Adrenal gland (tissue), 12 donors: ENCODE data around the gene ALG12. TPM values are rescaled to one million over a fixed set of nuclear protein-coding genes. Genes with fewer than 3 reads are reported as not detected.

Experiments used
- DNase-seq, 7 donors: peaks; one replicate each; pipeline ENCODE4 v3.0.0-alpha.2; 2019 to 2020
- H3K27ac ChIP-seq, 5 donors: fragments of 200-600 bp; sonication (generic) in 4 of 5; 1 replicate in 3 of 5; 2 replicates in 2 of 5; pipeline versions ENCODE4 v1.5.1 to v1.8.0; 2016 to 2020; ENCODE audit warnings: mild to moderate bottlenecking in 1 of 5
- H3K27me3 ChIP-seq: fragments of 200-600 bp; 2 replicates; pipeline ENCODE4 v1.8.0; 2021
- H3K36me3 ChIP-seq, 2 donors: fragments of 200-600 bp; replicated peaks in 1 of 2; 1 replicate in 1 of 2; 2 replicates in 1 of 2; pipeline versions ENCODE4 v1.5.1 to v1.8.0; 2018 to 2022
- H3K4me1 ChIP-seq, 2 donors: fragments of 200-600 bp; replicated peaks in 1 of 2; 1 replicate in 1 of 2; 2 replicates in 1 of 2; pipeline versions ENCODE4 v1.5.1 to v1.8.0; 2018 to 2021
- H3K4me3 ChIP-seq, 4 donors: fragments of 200-600 bp; sonication (generic) in 3 of 4; one replicate each; pipeline ENCODE4 v1.5.1; 2016 to 2018
- H3K9me3 ChIP-seq, 3 donors: fragments of 200-600 bp; sonication (generic) in 1 of 3; replicated peaks in 1 of 3; 1 replicate in 2 of 3; 2 replicates in 1 of 3; pipeline versions ENCODE4 v1.5.1 to v1.8.0; 2016 to 2021
- POLR2A ChIP-seq, 2 donors: fragments of 450-650 bp; IDR thresholded peaks; one replicate each; pipeline ENCODE4 v1.6.1; 2017; ENCODE audit warnings: antibody characterized with exemption in 2 of 2, mild to moderate bottlenecking in 2 of 2, moderate library complexity in 1 of 2
- WGBS, 4 donors: extraction: QIAGEN DNeasy Blood & Tissue Kit in 2 of 4; methylation state at CpG; one replicate each; pipeline versions ENCODE4 v1.1.5 to v1.1.7; 2013 to 2017; 5-methylcytosine and 5-hydroxymethylcytosine counted together
- intact Hi-C, 2 donors: fragments of 100-400 bp; cut with DNase I; formaldehyde crosslinking; loops; one replicate each; pipeline versions ENCODE4 v1.14.1 to v1.15.0; 2022 to 2023
- polyA plus RNA-seq, 3 donors: library from polyadenylated mRNA; stranded (reverse); fragments of 200-250 nt in 2 of 3; fragments of 350-450 nt in 1 of 3; fragmentation: Illumina TruSeq in 1 of 3; extraction: RNeasy Lipid Tissue Mini Kit (QIAGEN cat#74804) in 1 of 3; gene quantifications; one replicate each; pipeline ENCODE4 v1.2.3, GENCODE V29; 2013 to 2014
- total RNA-seq, 9 donors: library from RNA; depleted of rRNA in 4 of 9; stranded (reverse); fragments of >200 nt in 4 of 9; fragments of 120-200 nt in 1 of 9; fragmentation: NEBNext Ultra II Directional in 1 of 9; extraction: Animal tissue kit (Norgen Biotek cat#: 25700) in 1 of 9; gene quantifications; one replicate each; pipeline versions ENCODE4 v1.1.0 to v1.2.4, GENCODE V29; 2013 to 2023
- TF ChIP-seq, protein P1 (sequence below), 6 experiments: fragments of 450-650 bp in 4 of 6; fragments of 200-600 bp in 2 of 6; sonication (generic) in 1 of 6; IDR thresholded peaks; 1 replicate in 5 of 6; 2 replicates in 1 of 6; pipeline versions ENCODE4 v1.5.1 to v1.8.0; 2016 to 2021; ENCODE audit warnings: antibody characterized with exemption in 6 of 6, mild to moderate bottlenecking in 2 of 6, moderate library complexity in 1 of 6
- donor health status: healthy with polysubstance abuse.
- donor health status: Bipolar disorder and iron deficiency.
- donor health status: DM: yes; HTN: yes; CAD: no.
- donor health status: DM: no; HTN: no; CAD: no.
- donor health status: DM: no; HTN: no; CAD: no.
- donor health status: DM: yes; HTN: yes; CAD: no.

Gene ALG12
- total and polyA plus RNA-seq, 12 donors = 6.4 to 33.6 (median 18.9) TPM

DNA sequence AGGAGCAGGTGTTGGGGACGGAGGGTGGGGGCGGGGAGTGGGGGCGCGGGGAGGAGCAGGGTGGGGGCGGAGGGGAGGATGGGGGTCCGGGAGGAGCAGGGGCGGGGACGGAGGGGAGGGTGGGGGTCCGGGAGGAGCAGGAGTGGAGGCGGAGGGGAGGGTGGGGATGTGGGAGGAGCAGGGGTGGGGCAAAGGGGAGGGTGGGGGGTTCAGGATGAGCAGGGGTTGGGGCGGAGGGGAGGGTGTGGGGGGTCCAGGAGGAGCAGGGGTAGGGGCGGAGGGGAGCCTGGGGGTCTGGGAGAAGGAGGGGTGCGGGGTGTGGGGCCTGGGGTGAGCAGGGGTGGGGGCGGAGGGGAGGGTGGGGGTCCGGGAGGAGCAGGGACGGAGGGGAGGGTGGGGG lies 17.3 kb upstream of the ALG12 start:
- no peaks in the 10 kb centered on the region for H3K36me3 ChIP-seq
- WGBS, 4 donors = 0 to 6% (median 0%) methylated on average over 3 to 16 of the region's 16 CpGs; no CpG with 5 or more reads in 1 of the 4 donors
- H3K9me3 ChIP-seq = no peaks in the 10 kb centered on the region
- H3K4me1 ChIP-seq = peaks cover 22 to 48% of the 10 kb centered on the region in 2 donors
- H3K4me3 ChIP-seq = peak overlapping the region in 1 of 4 donors; percentile 59
- no peak for TF ChIP-seq POLR2A (IDR thresholded peaks at IDR 0.05)
- TF ChIP-seq, protein P1, sequence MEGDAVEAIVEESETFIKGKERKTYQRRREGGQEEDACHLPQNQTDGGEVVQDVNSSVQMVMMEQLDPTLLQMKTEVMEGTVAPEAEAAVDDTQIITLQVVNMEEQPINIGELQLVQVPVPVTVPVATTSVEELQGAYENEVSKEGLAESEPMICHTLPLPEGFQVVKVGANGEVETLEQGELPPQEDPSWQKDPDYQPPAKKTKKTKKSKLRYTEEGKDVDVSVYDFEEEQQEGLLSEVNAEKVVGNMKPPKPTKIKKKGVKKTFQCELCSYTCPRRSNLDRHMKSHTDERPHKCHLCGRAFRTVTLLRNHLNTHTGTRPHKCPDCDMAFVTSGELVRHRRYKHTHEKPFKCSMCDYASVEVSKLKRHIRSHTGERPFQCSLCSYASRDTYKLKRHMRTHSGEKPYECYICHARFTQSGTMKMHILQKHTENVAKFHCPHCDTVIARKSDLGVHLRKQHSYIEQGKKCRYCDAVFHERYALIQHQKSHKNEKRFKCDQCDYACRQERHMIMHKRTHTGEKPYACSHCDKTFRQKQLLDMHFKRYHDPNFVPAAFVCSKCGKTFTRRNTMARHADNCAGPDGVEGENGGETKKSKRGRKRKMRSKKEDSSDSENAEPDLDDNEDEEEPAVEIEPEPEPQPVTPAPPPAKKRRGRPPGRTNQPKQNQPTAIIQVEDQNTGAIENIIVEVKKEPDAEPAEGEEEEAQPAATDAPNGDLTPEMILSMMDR (IDR thresholded peaks at IDR 0.05) = no peak
- peak in 2 of 7 donors; percentile 46 to 70 for DNase-seq
- H3K27me3 ChIP-seq = no peaks in the 10 kb centered on the region
- H3K27ac ChIP-seq = peak overlapping the region in 4 of 5 donors; percentile 54 to 98 (median 90)
- intact Hi-C loops = loop anchor here in 1 of 2 donors (10.0 kb wide), 1 partner anchor 49 kb away; no protein-coding TSS in a partner anchor

DNA sequence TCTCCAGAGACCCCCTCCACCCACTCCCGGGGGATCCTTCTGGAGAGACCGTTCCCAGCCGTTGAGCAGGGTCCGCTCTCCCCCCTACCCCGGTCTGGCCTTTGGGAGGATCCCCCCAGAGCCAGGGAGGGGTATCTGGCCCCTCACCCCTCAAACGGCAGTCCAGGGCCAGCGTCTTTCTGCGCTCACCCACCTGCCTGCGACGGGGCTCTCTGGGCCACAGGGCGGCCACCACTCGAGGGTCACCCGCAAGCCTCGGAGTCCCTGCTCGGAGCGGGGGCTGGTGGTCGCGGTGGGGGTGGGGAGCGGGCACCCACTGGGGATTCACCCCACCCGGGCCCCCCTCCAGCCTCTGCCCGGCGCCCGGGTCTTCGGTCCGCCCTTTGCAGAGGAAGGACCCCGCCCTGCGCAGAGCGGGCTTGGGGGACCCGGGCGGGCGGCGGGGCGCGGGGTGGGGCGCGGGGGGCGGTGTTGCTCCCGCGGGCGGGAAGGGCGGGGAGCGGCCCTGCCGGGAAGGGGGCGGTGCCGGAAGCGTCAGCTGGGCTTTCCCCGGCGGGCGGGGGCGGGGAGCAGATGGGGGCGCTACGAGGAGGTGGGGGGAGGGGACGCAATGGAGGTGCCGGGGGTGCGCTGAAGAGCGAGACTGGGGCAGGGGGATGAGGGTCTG lies 16.8 kb upstream of the ALG12 start:
- no peak for TF ChIP-seq POLR2A (IDR thresholded peaks at IDR 0.05)
- peak; percentile 64 to 85 (median 77) for DNase-seq

DNA sequence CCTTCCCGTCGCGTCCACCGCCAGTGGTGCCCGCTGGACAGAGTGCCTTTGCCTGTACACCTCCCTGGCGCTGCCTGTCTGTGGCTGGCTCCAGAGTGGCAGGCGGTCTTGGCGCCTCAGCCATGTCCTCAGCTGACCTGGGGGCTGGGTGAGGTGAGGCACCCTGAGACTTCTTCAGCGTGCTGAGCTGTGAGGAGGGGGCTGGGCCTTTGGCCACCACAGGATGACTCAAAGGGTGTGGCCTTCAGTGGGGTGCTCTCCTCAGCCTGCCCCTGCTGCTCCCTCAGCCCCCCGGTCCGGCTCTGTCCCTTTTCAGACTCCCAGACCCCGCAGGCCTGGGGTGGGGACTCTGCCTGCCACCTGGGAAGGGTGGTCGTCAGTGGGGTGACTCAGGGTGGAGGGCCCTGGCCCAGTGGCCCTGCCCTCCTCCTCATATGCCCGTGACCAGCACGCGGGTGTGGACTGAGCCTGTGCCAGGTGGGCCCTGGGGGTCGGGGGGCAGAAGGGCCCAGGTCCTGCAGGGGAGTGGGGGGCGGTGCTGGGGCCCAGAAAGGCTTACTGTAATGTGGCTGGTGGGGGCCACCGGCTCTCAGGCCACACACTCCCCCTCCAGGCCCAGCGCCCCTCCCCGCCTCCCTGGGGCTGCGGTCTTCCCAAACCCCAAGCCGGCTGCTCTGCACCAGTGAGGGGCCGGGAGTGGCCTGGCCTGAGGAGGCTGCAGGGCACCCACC lies 16.1 kb upstream of the ALG12 start:
- no peak for TF ChIP-seq POLR2A (IDR thresholded peaks at IDR 0.05)
- TF ChIP-seq, protein P1 (IDR thresholded peaks at IDR 0.05) = no peak
- Histone ChIP-seq H3K4me1 (peaks cover 22 to 48% of the 10 kb centered on the region in 2 donors), H3K9me3 (no peaks in the 10 kb centered on the region), H3K27ac (peak overlapping the region; percentile 30 to 98 (median 85)), H3K27me3 (no peaks in the 10 kb centered on the region), H3K4me3 (peak overlapping the region in 1 of 4 donors; percentile 59), H3K36me3 (no peaks in the 10 kb centered on the region)
- DNase-seq = peak in 6 of 7 donors; percentile 75 to 86 (median 82)
- WGBS, 4 donors = 52 to 68% (median 62%) methylated on average over 3 to 24 of the region's 24 CpGs
- intact Hi-C loops = loop anchor here (5.0 to 10.0 kb wide), 2 partner anchors 50 to 58 kb away; no protein-coding TSS in a partner anchor

More for the DNA sequence above, 16.8 kb upstream of the ALG12 start:
- Histone ChIP-seq H3K4me1 (peaks cover 22 to 48% of the 10 kb centered on the region in 2 donors), H3K27me3 (no peaks in the 10 kb centered on the region), H3K4me3 (peak overlapping the region in 1 of 4 donors; percentile 59), H3K27ac (peak overlapping the region; percentile 30 to 98 (median 85)), H3K9me3 (no peaks in the 10 kb centered on the region), H3K36me3 (no peaks in the 10 kb centered on the region)
- intact Hi-C loops = loop anchor here (5.0 to 10.0 kb wide), 2 partner anchors 50 to 57 kb away; no protein-coding TSS in a partner anchor
- 21 to 37% (median 32%) methylated on average over 9 to 55 of the region's 56 CpGs; no CpG with 5 or more reads in 1 of the 4 donors for WGBS, 4 donors

DNA sequence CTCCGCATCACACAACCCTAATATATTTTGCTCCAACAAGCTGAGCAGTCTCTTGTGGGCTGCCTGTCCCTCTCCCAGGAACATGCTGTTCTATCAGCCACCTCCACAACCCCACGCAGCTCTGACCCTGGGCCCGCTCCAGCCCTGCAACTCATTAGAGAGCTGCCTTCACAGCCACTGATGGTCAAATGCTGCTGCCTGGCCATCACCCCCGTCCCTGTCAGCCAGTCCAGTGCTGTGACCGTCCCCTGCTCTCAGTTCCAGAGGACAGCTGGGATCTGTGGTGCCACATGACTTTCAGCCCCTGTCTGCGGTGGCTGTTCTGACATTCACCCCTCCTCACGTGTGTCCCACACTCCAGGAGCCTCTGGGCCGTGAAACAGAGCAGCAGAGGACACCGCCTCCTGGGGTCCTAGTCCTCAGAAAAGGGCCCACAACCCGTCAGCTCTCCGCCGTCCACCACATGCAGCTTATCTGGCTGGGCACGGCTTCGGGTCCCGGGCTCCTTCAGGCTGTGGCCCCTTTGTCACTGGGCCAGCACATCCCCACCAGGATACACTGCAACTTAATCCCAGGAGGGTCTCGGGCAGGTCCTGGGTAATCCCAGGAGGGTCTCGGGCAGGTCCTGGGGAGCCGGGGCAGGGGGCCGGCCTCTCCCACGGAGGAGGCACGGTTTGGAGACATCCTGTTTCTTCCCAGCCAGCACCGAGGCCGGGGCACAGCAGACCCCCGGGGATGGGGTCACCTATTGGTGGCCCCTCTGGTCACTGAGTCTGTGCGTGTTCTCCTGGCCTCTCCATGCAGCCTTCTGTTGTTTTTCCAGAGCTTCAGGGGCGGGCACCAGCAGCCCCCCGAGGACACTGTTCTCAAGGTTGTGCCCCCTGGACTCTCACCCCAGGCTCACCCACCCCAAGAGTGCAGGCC lies 15.3 kb upstream of the ALG12 start:
- Histone ChIP-seq H3K4me1 (peaks cover 22 to 48% of the 10 kb centered on the region in 2 donors), H3K27ac (peak overlapping the region; percentile 30 to 98 (median 85)), H3K27me3 (peaks cover 6% of the 10 kb centered on the region), H3K4me3 (no peak overlapping the region), H3K9me3 (no peaks in the 10 kb centered on the region), H3K36me3 (no peaks in the 10 kb centered on the region)
- peak in 6 of 7 donors; percentile 66 to 86 (median 76) for DNase-seq
- intact Hi-C loops = loop anchor here (5.0 to 10.0 kb wide), 2 partner anchors 51 to 59 kb away; no protein-coding TSS in a partner anchor
- peak; percentile 27 to 53 for TF ChIP-seq POLR2A (IDR thresholded peaks at IDR 0.05)
- TF ChIP-seq, protein P1 (IDR thresholded peaks at IDR 0.05) = no peak
- 38 to 72% (median 66%) methylated on average over 8 to 27 of the region's 27 CpGs for WGBS, 4 donors
